Lower leg skin (tissue), 4 donors: Measurements from ENCODE around the gene PURA. TPM values are rescaled to one million over a fixed set of nuclear protein-coding genes. Genes with fewer than 3 reads are reported as not detected.

ENCODE experiments used
- DNase-seq, 2 donors: peaks; one replicate each; pipeline ENCODE4 v3.0.0-alpha.2; 2019; ENCODE audit warnings: low spot score in 2 of 2
- H3K4me3 ChIP-seq: fragments of 200-600 bp; sonication (generic); 2 replicates; pipeline ENCODE4 v1.5.1; 2017; ENCODE audit warnings: mild to moderate bottlenecking, low read depth; ENCODE audit not compliant: poor library complexity, severe bottlenecking
- CTCF ChIP-seq, 3 donors: fragments of 450-650 bp; IDR thresholded peaks; one replicate each; pipeline ENCODE4 v1.5.1; 2016; ENCODE audit warnings: antibody characterized with exemption in 3 of 3, mild to moderate bottlenecking in 3 of 3, moderate library complexity in 2 of 3
- POLR2A ChIP-seq, 2 donors: fragments of 450-650 bp; IDR thresholded peaks; one replicate each; pipeline ENCODE4 v1.6.1; 2016 to 2017; ENCODE audit warnings: antibody characterized with exemption in 2 of 2, mild to moderate bottlenecking in 1 of 2, moderate library complexity in 1 of 2
- WGBS, 2 donors: methylation state at CpG; one replicate each; pipeline ENCODE4 v1.1.5; 2018; 5-methylcytosine and 5-hydroxymethylcytosine counted together
- intact Hi-C: fragments of 100-400 bp; cut with DNase I; formaldehyde crosslinking; loops from one replicate; pipeline ENCODE4 v1.15.0; 2023; ENCODE audit warnings: low total_unique reads
- total RNA-seq, 4 donors: library from RNA; depleted of rRNA; stranded (reverse); fragments of >200 nt; gene quantifications; one replicate each; pipeline ENCODE4 v1.1.0, GENCODE V29; 2016

The PURA gene
- total RNA-seq, 4 donors from 2014 or later: 15.0 to 16.8 (median 16.2) TPM

- intact Hi-C loops: no loop called here
- WGBS, 2 donors: 81 to 92% methylated on average over 5 of the region's 5 CpGs
- peak in 1 of 2 donors; percentile 43 for DNase-seq
- H3K4me3 ChIP-seq: no peak overlapping the region
- TF ChIP-seq CTCF (IDR thresholded peaks at IDR 0.05): no peak
- no peak for TF ChIP-seq POLR2A (IDR thresholded peaks at IDR 0.05)
Observed at GRCh38 chr5:140162275-140162674, 48.4 kb downstream of the PURA start.

GRCh38 chr5:140162781-140163180 lies 48.9 kb downstream of the PURA start:
- intact Hi-C loops: no loop called here
- no peak overlapping the region for H3K4me3 ChIP-seq

DNA sequence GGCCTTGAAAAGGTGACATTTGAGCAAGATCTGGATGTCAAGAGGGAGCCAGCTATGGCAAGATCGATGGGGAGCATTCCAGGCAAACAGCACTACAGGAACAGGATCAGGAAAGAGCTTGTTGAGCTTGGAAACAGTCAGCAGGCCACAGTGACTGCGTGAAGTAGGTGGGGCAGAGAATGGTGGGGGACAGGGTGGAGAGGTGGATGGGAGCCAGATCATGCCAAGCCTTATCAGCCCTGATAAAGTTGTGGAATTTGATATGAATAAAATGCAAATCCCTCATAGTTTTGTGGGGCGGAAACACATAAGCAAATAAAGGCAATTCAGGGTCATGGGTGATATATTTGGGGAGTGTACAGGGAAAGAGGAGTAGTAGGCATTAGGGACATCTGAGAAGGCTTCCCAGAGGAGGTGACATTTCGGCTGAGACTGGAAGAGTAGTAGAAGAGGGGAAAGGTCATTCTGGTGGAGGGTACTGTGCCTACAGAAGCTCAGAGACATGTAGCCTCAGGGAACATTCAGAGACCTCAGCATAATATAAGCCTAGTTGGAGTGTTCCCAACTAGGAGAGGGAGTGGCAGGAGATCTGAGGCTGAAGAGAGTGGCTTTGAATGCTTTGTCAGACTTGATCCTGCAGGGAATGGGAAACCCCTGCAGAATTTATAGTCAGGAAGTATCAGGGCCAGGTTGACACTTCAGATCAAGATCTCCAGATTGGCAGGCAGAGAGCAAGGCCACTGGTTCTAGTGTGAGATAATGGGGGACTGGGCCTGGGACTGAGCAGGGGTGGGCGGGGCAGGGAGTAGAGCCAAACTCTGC lies 51.4 kb downstream of the PURA start:
- WGBS, 2 donors: 53 to 60% methylated on average over 5 of the region's 5 CpGs
- H3K4me3 ChIP-seq: no peak overlapping the region
- TF ChIP-seq POLR2A (IDR thresholded peaks at IDR 0.05) (no peak), CTCF (IDR thresholded peaks at IDR 0.05) (no peak)
- intact Hi-C loops: no loop called here
- peak in 1 of 2 donors; percentile 57 for DNase-seq

More at GRCh38 chr5:140162781-140163180, 48.9 kb downstream of the PURA start:
- 66 to 72% methylated on average over 5 of the region's 5 CpGs for WGBS, 2 donors
- DNase-seq: peak in 1 of 2 donors; percentile 61
- TF ChIP-seq POLR2A (IDR thresholded peaks at IDR 0.05) (no peak), CTCF (IDR thresholded peaks at IDR 0.05) (no peak)

DNA sequence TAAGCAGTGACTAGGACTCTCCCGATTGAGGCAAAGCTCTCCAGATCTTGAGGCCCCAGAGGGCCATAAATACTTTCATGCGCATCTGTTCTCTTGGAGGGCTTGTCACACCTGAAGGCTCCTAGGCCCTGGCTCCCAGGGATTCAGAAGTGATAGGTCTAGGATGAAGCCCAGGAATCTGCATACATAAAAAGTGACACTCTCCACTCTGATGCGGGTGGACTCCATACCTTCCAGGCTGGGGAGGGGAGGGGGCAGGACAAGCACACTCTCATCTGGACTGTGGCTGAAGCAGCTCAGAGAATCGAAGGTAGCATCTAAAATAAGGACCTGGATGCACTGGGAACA lies 52.0 kb downstream of the PURA start:
- peak in 1 of 2 donors; percentile 69 for DNase-seq

DNA sequence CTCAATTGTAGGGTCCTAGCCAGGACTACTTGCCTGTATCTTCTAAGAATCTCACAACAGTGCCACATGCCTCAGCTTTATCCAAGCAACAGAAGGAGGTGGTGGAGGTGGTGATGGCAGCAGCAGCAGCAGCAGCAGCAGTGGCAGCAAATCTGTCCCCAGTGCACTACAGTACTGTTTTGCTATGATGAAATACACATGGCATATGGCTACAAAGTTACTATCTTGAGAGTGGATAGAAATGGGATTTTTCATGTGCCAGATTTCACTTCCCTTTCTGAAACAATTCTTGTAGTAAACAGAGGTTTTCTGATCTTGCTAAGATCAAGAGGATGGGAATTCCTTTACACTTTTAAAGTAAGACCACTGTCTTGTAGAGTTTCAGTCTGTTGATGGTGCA lies 53.0 kb downstream of the PURA start:
- intact Hi-C loops: no loop called here
- peak in 1 of 2 donors; percentile 12 for DNase-seq
- no peak overlapping the region for H3K4me3 ChIP-seq
- TF ChIP-seq POLR2A (IDR thresholded peaks at IDR 0.05) (no peak), CTCF (IDR thresholded peaks at IDR 0.05) (no peak)

More for the DNA sequence above, 52.0 kb downstream of the PURA start:
- no peak overlapping the region for H3K4me3 ChIP-seq
- no peak for TF ChIP-seq CTCF (IDR thresholded peaks at IDR 0.05)
- no peak for TF ChIP-seq POLR2A (IDR thresholded peaks at IDR 0.05)
- WGBS, 2 donors: 45 to 64% methylated on average over 4 of the region's 4 CpGs
- intact Hi-C loops: no loop called here

DNA sequence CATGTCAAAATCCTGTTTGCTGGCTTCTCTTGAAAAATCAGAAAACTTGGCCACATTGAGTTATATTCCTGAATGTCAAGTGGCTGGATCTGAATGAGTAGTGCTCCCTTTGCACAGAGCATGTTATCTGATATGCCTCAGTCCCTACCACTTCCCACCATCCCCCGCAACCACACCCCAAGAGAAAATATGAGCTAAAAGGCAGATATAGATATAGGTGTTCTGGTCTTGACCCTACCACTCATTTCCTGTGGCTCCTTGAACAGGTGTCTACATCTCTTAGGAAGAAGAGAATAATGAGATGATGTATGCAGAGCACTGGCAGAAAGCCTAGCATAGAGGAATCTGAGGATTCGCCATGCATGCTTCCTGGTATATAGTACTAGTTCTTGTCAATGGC lies 54.5 kb downstream of the PURA start:
- DNase-seq: no peak
- intact Hi-C loops: no loop called here
- no peak overlapping the region for H3K4me3 ChIP-seq
- no peak for TF ChIP-seq POLR2A (IDR thresholded peaks at IDR 0.05)
- 96 to 100% methylated on average over 2 of the region's 2 CpGs for WGBS, 2 donors
